PFSK-1 (cell line): Measurements from ENCODE around the gene LTBP1.

ENCODE experiments used
- FOXP2 ChIP-seq: optimal IDR thresholded peaks from 2 replicates; pipeline ENCODE3; 2011; ENCODE audit warnings: borderline replicate concordance, control low read depth, inconsistent platforms; ENCODE audit not compliant: insufficient read depth; ENCODE audit errors: extremely low read length, extremely low read depth
- POLR2AphosphoS5 ChIP-seq: IDR thresholded peaks from 2 replicates; pipeline ENCODE4 v1.6.1; 2012; ENCODE audit warnings: low read depth, mild to moderate bottlenecking, control low read depth, low read length, moderate library complexity
- REST ChIP-seq, 2 experiments: IDR thresholded peaks; 2 replicates each; pipeline versions ENCODE4 v1.6.1 to v1.8.0; 2011 to 2012; ENCODE audit warnings: low read depth in 2 of 2, low read length in 2 of 2, control low read depth in 1 of 2, inconsistent platforms in 1 of 2, mild to moderate bottlenecking in 1 of 2, moderate library complexity in 1 of 2; ENCODE audit not compliant: insufficient read depth in 1 of 2
- SIN3A ChIP-seq: IDR thresholded peaks from 2 replicates; pipeline ENCODE4 v1.6.1; 2012; ENCODE audit warnings: mild to moderate bottlenecking, low read length, moderate library complexity, borderline replicate concordance; ENCODE audit not compliant: insufficient read depth
- TAF1 ChIP-seq: IDR thresholded peaks from 2 replicates; pipeline ENCODE4 v1.6.1; 2012; ENCODE audit warnings: low read length, control low read depth, borderline replicate concordance; ENCODE audit not compliant: insufficient read depth

LTBP1 gene

GRCh38 chr2:33318456-33318855, 371.7 kb downstream of the LTBP1 start:
- TF ChIP-seq TAF1 = no peak
- TF ChIP-seq SIN3A = no peak
- no peak for TF ChIP-seq FOXP2

GRCh38 chr2:33320573-33320972, 373.8 kb downstream of the LTBP1 start:
- TF ChIP-seq SIN3A (no peak), REST (IDR thresholded peaks at IDR 0.05; ENCODE audit: insufficient read depth in 1 of 2, low read depth in 2 of 2, low read length in 2 of 2) (no peak), FOXP2 (no peak)

GRCh38 chr2:33321236-33321771, 374.6 kb downstream of the LTBP1 start:
- no peak for TF ChIP-seq SIN3A

GRCh38 chr2:33321876-33322483, 375.2 kb downstream of the LTBP1 start:
- TF ChIP-seq POLR2AphosphoS5 (no peak), SIN3A (no peak), REST (IDR thresholded peaks at IDR 0.05; ENCODE audit: insufficient read depth in 1 of 2, low read depth in 2 of 2, low read length in 2 of 2) (no peak), TAF1 (no peak), FOXP2 (no peak)

- TF ChIP-seq POLR2AphosphoS5 (no peak), REST (IDR thresholded peaks at IDR 0.05; ENCODE audit: insufficient read depth in 1 of 2, low read depth in 2 of 2, low read length in 2 of 2) (no peak), TAF1 (no peak), FOXP2 (no peak), SIN3A (no peak)
These were observed 375.9 kb downstream of the LTBP1 start for GRCh38 chr2:33322612-33323011.

DNA sequence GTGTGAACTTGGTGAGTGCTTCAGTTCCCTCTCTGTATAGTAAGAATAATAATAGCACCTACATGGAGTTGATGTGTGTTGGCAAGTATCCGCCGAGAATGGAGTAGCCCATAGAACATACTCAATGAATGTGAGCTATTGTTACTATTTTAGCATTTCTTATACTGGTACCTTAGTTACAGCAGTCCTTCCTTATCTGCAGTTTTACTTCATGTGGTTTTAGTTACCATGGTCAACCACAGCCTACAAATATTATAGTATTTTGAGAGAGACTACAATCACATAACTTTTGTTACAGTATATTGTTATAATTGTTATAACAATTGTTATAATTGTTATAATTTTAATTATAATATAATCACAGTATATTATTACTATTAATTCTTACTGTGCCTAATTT, 377.2 kb downstream of the LTBP1 start:
- TF ChIP-seq TAF1 (no peak), REST (IDR thresholded peaks at IDR 0.05; ENCODE audit: insufficient read depth in 1 of 2, low read depth in 2 of 2, low read length in 2 of 2) (no peak), POLR2AphosphoS5 (no peak), FOXP2 (no peak), SIN3A (no peak)
